B cell (primary cell): ENCODE measurements around the gene LIN54. TPM values are rescaled to one million over a fixed set of nuclear protein-coding genes. Genes with fewer than 3 reads are reported as not detected.

Source experiments
- ATAC-seq: fragments of 200-7000 bp; cut with Tn5 transposase; one replicate; pipeline ENCODE4 v1.10.0; 2021; ENCODE audit warnings: low read depth, mild to moderate bottlenecking, moderate number of reproducible peaks, moderate library complexity
- CTCF ChIA-PET: fragments of 350-600 bp; sonication (Branson Sonifier 250); formaldehyde crosslinking; loops from one replicate; lab custom pipeline; 2021; ENCODE audit warnings: antibody characterized with exemption, inconsistent platforms; lab: Charles Lee
- POLR2A ChIA-PET: fragments of 350-600 bp; sonication (Branson Sonifier 250); formaldehyde crosslinking; loops from one replicate; lab custom pipeline; 2021; ENCODE audit warnings: antibody characterized with exemption; lab: Charles Lee
- DNase-seq: peaks from one replicate; pipeline ENCODE4 v3.0.0; 2013
- H2AFZ ChIP-seq: 2 replicates; pipeline ENCODE4 v1.6.1; 2012; ENCODE audit warnings: mild to moderate bottlenecking, low read depth, low read length; ENCODE audit not compliant: insufficient read depth, poor library complexity, severe bottlenecking
- H3K27ac ChIP-seq, 2 donors: 1 replicate in 1 of 2; 2 replicates in 1 of 2; pipeline ENCODE4 v1.5.1; 2012 to 2013; ENCODE audit warnings: low read length in 2 of 2, mild to moderate bottlenecking in 2 of 2, moderate library complexity in 1 of 2
- H3K27me3 ChIP-seq, 4 experiments: fragments of 200-600 bp in 1 of 4; sonication (generic) in 1 of 4; replicated peaks in 1 of 4; 1 replicate in 2 of 4; 2 replicates in 2 of 4; pipeline versions ENCODE4 v1.6.1 to v1.7.0; 2013 to 2016; ENCODE audit warnings: low read length in 3 of 4, mild to moderate bottlenecking in 2 of 4, mixed read lengths in 1 of 4, moderate library complexity in 1 of 4; ENCODE audit not compliant: insufficient read depth in 4 of 4, control insufficient read depth in 3 of 4; ENCODE audit errors: control extremely low read depth in 1 of 4
- H3K36me3 ChIP-seq, 2 experiments: replicated peaks in 1 of 2; 1 replicate in 1 of 2; 2 replicates in 1 of 2; pipeline versions ENCODE4 v1.6.1 to v1.7.1; 2013; ENCODE audit warnings: low read length in 1 of 2; ENCODE audit not compliant: insufficient read depth in 2 of 2, control insufficient read depth in 1 of 2; ENCODE audit errors: control extremely low read depth in 1 of 2, extremely low read depth in 1 of 2
- H3K4me1 ChIP-seq, 2 donors: fragments of 200-600 bp in 1 of 2; sonication (generic) in 1 of 2; 1 replicate in 1 of 2; 2 replicates in 1 of 2; pipeline versions ENCODE4 v1.5.1 to v1.6.1; 2013 to 2017; ENCODE audit warnings: low read length in 2 of 2; ENCODE audit not compliant: control insufficient read depth in 2 of 2, insufficient read depth in 2 of 2
- H3K4me2 ChIP-seq: replicated peaks from 2 replicates; pipeline ENCODE3; 2012; ENCODE audit warnings: mild to moderate bottlenecking, low read depth, low read length; ENCODE audit not compliant: poor library complexity, severe bottlenecking
- H3K4me3 ChIP-seq, 5 experiments: fragments of 200-600 bp in 1 of 5; sonication (generic) in 1 of 5; 1 replicate in 3 of 5; 2 replicates in 2 of 5; pipeline versions ENCODE4 v1.5.1 to v1.7.0; 2011 to 2016; ENCODE audit warnings: low read length in 4 of 5, mild to moderate bottlenecking in 4 of 5, low read depth in 2 of 5, control low read depth in 1 of 5, moderate library complexity in 1 of 5; ENCODE audit not compliant: insufficient read depth in 1 of 5; ENCODE audit errors: control extremely low read depth in 1 of 5, extremely low read depth in 1 of 5
- H3K79me2 ChIP-seq: fragments of 200-600 bp; sonication (generic); one replicate; pipeline ENCODE4 v1.6.0; 2016; ENCODE audit warnings: low read length; ENCODE audit not compliant: control insufficient read depth, insufficient read depth
- H3K9ac ChIP-seq: fragments of 200-600 bp; sonication (generic); 2 replicates; pipeline ENCODE4 v1.6.1; 2017; ENCODE audit warnings: mild to moderate bottlenecking, low read length, moderate library complexity
- H3K9me3 ChIP-seq, 3 donors: one replicate each; pipeline versions ENCODE4 v1.6.1 to v1.7.1; 2013; ENCODE audit warnings: low read length in 2 of 3; ENCODE audit not compliant: control insufficient read depth in 2 of 3, insufficient read depth in 1 of 3; ENCODE audit errors: control extremely low read depth in 1 of 3
- H4K20me1 ChIP-seq: 2 replicates; pipeline ENCODE4 v1.6.0; 2012; ENCODE audit warnings: mild to moderate bottlenecking, low read length; ENCODE audit not compliant: insufficient read depth, control insufficient read depth, poor library complexity, severe bottlenecking
- H3K27ac Mint-ChIP-seq: one replicate; pipeline ENCODE4 v1.8.0; 2021; ENCODE audit warnings: mixed read lengths
- H3K27me3 Mint-ChIP-seq: one replicate; pipeline ENCODE4 v1.8.0; 2021; ENCODE audit warnings: mixed read lengths
- H3K4me1 Mint-ChIP-seq: one replicate; pipeline ENCODE4 v1.8.0; 2021; ENCODE audit warnings: mixed read lengths
- H3K4me3 Mint-ChIP-seq: one replicate; pipeline ENCODE4 v1.8.0; 2021; ENCODE audit warnings: mixed read lengths
- H3K9me3 Mint-ChIP-seq: one replicate; pipeline ENCODE4 v1.8.0; 2022; ENCODE audit warnings: mixed read lengths; ENCODE audit not compliant: insufficient read depth
- CTCF ChIP-seq: fragments of 200-600 bp; IDR thresholded peaks from one replicate; pipeline ENCODE4 v1.8.0; 2022; ENCODE audit warnings: antibody characterized with exemption, mild to moderate bottlenecking
- EZH2 ChIP-seq: IDR thresholded peaks from 2 replicates; pipeline ENCODE4 v1.6.1; 2012; ENCODE audit warnings: borderline replicate concordance, low read depth, mild to moderate bottlenecking, moderate library complexity, low read length; ENCODE audit not compliant: insufficient read depth, poor library complexity, severe bottlenecking
- WGBS: methylation state at CpG from one replicate; pipeline ENCODE4 v1.1.5; 2013; ENCODE audit warnings: missing lambda C conversion rate; ENCODE audit not compliant: insufficient coverage; 5-methylcytosine and 5-hydroxymethylcytosine counted together
- intact Hi-C: fragments of 100-400 bp; cut with micrococcal nuclease; formaldehyde crosslinking; loops from one replicate; pipeline ENCODE4 v1.10.0; 2022
- polyA plus RNA-seq: library from polyadenylated mRNA; depleted of rRNA; stranded (reverse); fragments of >200 nt; gene quantifications from 2 replicates; pipeline ENCODE4 v1.2.3, GENCODE V29; 2012
- total RNA-seq, 2 donors: library from RNA; stranded (reverse); fragments of 120-200 nt in 1 of 2; gene quantifications; 1 replicate in 1 of 2; 2 replicates in 1 of 2; pipeline versions ENCODE4 v1.2.3 to v1.2.4, GENCODE V29; 2013 to 2022

The LIN54 gene
- total and polyA plus RNA-seq, 2 donors (not counting 1 experiment from before 2014, with no cell fraction given) = 3.8 to 19.2 TPM

GRCh38 chr4:82913305-82913704 lies 97.3 kb downstream of the LIN54 start:
- no peaks in the 10 kb centered on the region for H3K27me3 ChIP-seq
- ChIA-PET POLR2A (no interaction called here), CTCF (no interaction called here)
- no peak for ATAC-seq
- H2AFZ ChIP-seq = no peak overlapping the region
- H3K79me2 ChIP-seq = no peaks in the 10 kb centered on the region
- TF ChIP-seq CTCF (no peak), EZH2 (no peak)
- no peak overlapping the region for H3K4me2 ChIP-seq
- WGBS = no CpG with 5 or more reads among the region's 2 CpGs
- no peaks in the 10 kb centered on the region for H4K20me1 ChIP-seq
- no peak for DNase-seq
- Mint-ChIP-seq H3K9me3 (no peaks in the 10 kb centered on the region), H3K27me3 (no peaks in the 10 kb centered on the region), H3K4me1 (no peaks in the 10 kb centered on the region), H3K4me3 (no peak overlapping the region), H3K27ac (no peak overlapping the region)
- H3K9me3 ChIP-seq = no peaks in the 10 kb centered on the region
- intact Hi-C loops = no loop called here
- no peaks in the 10 kb centered on the region for H3K4me1 ChIP-seq
- no peak overlapping the region for H3K4me3 ChIP-seq
- H3K9ac ChIP-seq = no peak overlapping the region
- H3K36me3 ChIP-seq = peaks cover 0 to 5% of the 10 kb centered on the region in 2 experiments
- H3K27ac ChIP-seq = no peak overlapping the region

DNA sequence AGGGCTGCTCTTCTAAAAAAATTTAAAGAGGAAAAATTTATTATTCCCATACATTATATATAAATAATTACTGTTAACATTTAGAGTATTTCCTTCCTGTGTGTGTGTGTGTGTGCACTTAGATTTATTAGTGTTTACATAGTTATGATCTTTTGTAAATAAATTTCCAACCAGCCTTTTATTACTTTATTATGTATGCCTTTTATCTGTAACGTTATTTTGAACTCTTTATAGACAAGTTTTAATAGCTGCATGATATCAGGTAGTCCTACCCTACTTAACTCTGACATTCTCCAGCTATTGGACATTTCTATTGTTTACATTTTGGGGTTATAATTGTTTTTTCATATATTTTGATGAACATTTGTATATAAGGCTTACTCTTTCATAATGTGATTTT lies 101.3 kb downstream of the LIN54 start:
- Histone ChIP-seq H2AFZ (no peak overlapping the region), H3K27me3 (no peaks in the 10 kb centered on the region), H3K4me3 (no peak overlapping the region), H3K4me1 (no peaks in the 10 kb centered on the region), H4K20me1 (no peaks in the 10 kb centered on the region), H3K27ac (no peak overlapping the region), H3K4me2 (no peak overlapping the region), H3K9me3 (no peaks in the 10 kb centered on the region), H3K36me3 (no peaks in the 10 kb centered on the region), H3K9ac (no peak overlapping the region), H3K79me2 (no peaks in the 10 kb centered on the region)
- ChIA-PET CTCF (no interaction called here), POLR2A (interaction anchor here (0.6 kb wide), 1 partner anchor 102 kb away, joined by 3 read pairs; no protein-coding TSS in a partner anchor)
- Mint-ChIP-seq H3K9me3 (no peaks in the 10 kb centered on the region), H3K4me3 (no peak overlapping the region), H3K27me3 (no peaks in the 10 kb centered on the region), H3K4me1 (peaks cover 5% of the 10 kb centered on the region), H3K27ac (no peak overlapping the region)
- ATAC-seq = no peak
- TF ChIP-seq CTCF = no peak
- no peak for TF ChIP-seq EZH2
- intact Hi-C loops = loop anchor here (10.0 kb wide), 1 partner anchor 205 kb away; the partner anchor contains the start of gene PLAC8
- no CpG with 5 or more reads among the region's 1 CpG for WGBS
- DNase-seq = no peak
